Midbrain (tissue), 1 donor: Measurements from ENCODE around the gene PLAAT4.
"Not testable (repeated sequence)": the region's sequence is repeated elsewhere in the genome, so short reads cannot be mapped to it uniquely, and the experiment has no call there.

Experiments used
- DNase-seq: peaks from one replicate; lab custom pipeline; 2025; lab: John Stamatoyannopoulos, UW

PLAAT4 gene

GRCh38 chr11:63543711-63544110 is 7.1 kb downstream of the PLAAT4 start:
- DNase-seq, result no peak

- no peak for DNase-seq
These were observed 10.5 kb downstream of the PLAAT4 start for GRCh38 chr11:63547061-63547460.

GRCh38 chr11:63548178-63548577 is 11.6 kb downstream of the PLAAT4 start:
- DNase-seq, result no peak

- DNase-seq, result peak; percentile 37
These were observed 12.8 kb downstream of the PLAAT4 start for GRCh38 chr11:63549411-63549810.

- not testable (repeated sequence) for DNase-seq
These were observed 13.6 kb downstream of the PLAAT4 start for GRCh38 chr11:63550156-63550700.

GRCh38 chr11:63551091-63551888 is 14.7 kb downstream of the PLAAT4 start:
- DNase-seq, result no peak

- DNase-seq, result no peak
These were observed 15.3 kb downstream of the PLAAT4 start for GRCh38 chr11:63551889-63552266.

GRCh38 chr11:63552921-63553320 is 16.3 kb downstream of the PLAAT4 start:
- no peak for DNase-seq

GRCh38 chr11:63553759-63554158 is 17.2 kb downstream of the PLAAT4 start:
- DNase-seq, result no peak

- no peak for DNase-seq
These were observed 18.2 kb downstream of the PLAAT4 start for GRCh38 chr11:63554877-63555223.

GRCh38 chr11:63556404-63557013 is 19.9 kb downstream of the PLAAT4 start:
- DNase-seq, result no peak

GRCh38 chr11:63557570-63557969 is 21.0 kb downstream of the PLAAT4 start:
- no peak for DNase-seq

GRCh38 chr11:63558459-63559157 is 22.0 kb downstream of the PLAAT4 start:
- DNase-seq, result no peak

GRCh38 chr11:63560506-63561180 is 24.0 kb downstream of the PLAAT4 start:
- DNase-seq, result no peak

GRCh38 chr11:63563201-63564055 is 26.8 kb downstream of the PLAAT4 start, which contains the start of gene PLAAT2:
PLAAT2 (minus strand) TSS chr11:63563379; CDS start chr11:63563324, 55 bp downstream.
- no peak for DNase-seq

GRCh38 chr11:63564056-63564774 is 27.6 kb downstream of the PLAAT4 start:
- DNase-seq, result peak; percentile 50

- no peak for DNase-seq
These were observed 28.3 kb downstream of the PLAAT4 start for GRCh38 chr11:63564784-63565350.

- no peak for DNase-seq
These were observed 30.6 kb downstream of the PLAAT4 start for GRCh38 chr11:63567044-63567840.

- DNase-seq, result no peak
These were observed 33.0 kb downstream of the PLAAT4 start for GRCh38 chr11:63569570-63569969.
